ENCODE results near the gene MYOG.

The MYOG gene

DNA sequence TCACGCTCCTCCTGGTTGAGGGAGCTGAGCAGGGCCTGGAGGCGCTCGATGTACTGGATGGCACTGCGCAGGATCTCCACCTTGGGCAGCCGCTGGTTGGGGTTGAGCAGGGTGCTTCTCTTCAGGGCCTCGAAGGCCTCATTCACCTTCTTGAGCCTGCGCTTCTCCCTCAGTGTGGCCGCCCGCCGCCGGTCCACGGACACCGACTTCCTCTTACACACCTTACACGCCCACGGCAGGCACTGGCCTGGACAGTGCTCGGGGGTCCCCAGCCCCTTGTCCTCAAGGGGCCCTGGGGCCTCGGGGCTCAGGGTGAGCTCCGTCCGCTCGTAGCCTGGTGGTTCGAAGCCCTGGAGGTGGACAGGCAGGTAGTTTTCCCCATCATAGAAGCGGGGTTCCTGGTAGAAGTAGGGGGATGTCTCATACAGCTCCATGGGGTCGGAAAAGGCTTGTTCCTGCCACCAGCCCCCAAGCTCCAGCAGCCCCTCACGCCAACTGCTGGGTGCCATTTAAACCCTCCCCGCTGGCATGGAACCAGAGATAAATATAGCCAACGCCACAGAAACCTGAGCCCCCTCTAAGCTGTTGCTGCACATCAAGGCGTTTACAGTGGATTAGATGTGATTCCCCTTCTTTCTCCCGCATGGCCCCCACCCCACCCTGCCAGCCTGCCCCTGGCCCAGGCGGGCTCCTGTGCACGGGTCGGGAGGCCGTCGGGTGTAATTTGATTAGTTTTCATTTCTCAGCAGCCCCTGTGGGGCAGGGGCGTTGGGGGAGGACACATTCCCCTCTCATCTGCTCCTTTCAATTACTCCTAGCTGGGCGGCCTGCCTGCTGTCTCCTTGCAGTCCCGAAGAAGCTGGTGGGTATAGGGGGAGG lies at the start of gene MYOG:
Gene MYOG, minus strand, starts transcription at position 485 of the 879 bp plus-strand sequence. Its CDS starts 51 bp downstream, at position 434.
- DNase-seq, result no peak

DNA sequence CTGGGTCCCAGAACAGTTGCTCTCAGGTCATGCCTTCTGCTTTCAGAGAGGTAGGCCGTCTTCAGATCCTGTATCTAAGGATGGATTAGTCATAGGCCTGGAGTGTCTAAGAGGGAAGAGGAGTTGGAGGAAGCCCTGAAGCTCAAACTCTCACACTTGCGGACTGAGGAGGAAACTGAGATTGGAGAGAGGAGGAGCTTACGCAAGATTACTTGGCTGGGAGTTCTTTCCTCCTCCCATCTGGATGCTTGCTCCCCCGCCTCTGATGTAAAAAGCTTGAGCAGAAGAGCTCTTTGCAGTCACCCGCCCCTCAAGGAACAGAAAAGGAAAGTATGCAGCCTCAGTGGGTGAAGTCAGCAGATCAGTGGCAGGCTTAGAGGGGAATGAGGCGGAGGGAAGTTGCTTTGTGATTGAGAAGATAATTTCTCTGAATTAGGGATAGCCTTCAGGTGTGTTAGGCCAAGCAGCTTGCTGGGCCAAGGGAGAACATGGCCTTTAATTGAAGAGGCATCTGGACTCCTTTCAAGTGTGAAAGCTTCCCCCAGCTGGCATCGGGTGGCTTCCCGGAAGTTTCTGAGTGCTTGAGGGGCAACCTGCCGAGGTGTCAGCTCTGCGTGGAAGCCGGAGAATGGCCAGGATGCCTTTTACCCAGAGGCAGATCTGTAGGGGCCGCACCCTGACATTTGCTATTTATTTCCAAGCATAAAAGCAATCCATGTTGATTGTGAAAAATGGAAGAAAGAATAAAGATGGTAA lies 48.3 kb upstream of the MYOG start:
- DNase-seq, result peak in 1 of 2 donors; percentile 62

DNA sequence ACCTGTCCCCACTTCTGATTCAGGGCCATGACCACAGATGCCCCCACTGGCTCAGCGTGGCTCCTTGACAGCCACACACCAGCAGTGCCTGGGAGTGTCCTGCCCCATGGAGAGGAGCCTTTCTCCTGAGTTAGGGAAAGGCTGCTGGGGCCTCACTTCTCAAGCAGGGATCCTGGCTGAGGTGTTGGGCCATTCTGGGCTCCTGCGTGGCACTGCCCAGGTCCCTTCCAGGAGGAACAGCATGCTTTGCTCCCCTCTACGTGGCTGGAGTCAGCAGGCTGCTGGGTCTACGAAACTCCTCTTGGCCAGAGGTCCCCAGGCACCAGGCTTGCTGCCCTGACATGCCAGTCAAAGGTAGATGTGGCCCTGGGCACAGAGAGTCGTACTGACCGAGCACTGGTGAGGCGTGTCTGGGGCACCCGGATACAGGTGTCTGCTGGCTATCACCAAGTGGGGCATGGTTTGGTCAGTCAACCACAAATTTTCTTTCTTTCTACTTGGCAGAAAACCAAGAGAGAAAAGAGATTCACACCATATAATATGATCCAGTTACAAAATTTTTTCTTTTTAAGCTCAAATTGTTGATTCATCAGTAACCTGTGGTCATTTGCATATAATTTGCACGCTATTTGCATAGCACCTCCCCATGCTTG lies 45.9 kb upstream of the MYOG start:
- DNase-seq, result no peak

DNA sequence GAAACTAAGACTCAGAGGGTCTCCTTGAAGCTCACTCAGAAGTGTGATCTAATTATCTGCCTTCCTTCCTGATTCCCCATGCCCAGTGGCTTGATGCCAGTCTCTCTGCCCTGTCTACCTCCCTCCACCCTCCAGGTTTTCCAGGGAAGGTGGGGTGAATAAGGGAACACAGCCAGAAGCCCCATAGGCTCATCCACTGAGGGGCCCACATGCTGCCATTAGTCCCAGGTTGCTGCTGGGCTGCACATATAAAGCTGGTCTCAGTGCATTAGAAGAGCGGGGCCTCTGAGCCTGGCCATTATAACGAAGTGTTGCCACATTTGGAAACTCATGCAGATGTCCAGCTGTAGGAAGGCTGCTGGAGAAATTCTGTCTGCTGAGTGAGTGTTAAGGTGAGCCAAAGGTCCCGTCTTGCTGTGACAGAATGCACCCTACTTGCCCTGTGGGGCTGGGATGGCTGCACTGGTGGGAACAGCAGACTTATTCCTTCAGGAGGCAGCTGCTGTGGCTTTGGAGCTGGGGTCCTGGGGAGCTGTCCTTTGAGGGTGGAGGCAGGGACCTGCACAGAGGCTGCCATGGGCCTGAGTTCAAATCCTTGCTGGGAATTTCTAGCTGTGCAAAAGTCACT lies 44.7 kb upstream of the MYOG start:
- no peak for DNase-seq

DNA sequence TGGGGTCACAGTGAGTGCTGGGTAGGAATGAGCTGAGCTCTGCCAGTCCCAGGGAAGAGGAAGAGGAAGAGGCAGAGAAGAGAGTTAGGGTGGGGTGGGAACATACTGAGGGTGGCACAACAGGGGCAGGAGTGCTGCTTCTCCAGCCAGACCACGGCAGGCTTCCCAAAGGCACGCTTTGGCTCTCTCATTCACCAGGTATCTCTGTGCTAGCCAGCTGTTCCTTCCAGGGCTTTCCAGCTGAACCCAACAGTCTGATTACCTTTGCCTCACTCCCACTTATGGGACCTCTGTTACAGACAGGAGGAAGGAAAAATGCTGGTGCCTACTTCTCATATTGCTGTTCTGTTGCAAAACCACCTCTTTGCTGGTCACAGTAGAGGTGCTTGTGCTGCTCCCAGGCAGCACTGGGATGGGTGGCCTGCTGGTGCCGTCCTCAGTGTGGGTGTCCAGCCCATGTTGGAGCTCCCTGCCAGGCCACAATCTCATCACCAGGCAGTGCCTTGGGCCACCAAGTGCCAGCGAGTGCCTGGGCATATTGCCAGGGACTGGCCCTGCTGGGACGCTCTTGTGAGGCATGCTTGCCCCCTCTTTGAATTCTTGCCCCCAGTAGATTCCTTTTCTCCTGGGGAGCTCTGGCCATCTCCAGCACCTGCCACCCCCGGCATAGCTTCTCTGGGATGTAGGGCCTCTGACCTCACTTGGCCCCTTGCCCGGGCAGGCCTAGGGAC lies 43.9 kb upstream of the MYOG start:
- DNase-seq, result peak; percentile 86 to 92

DNA sequence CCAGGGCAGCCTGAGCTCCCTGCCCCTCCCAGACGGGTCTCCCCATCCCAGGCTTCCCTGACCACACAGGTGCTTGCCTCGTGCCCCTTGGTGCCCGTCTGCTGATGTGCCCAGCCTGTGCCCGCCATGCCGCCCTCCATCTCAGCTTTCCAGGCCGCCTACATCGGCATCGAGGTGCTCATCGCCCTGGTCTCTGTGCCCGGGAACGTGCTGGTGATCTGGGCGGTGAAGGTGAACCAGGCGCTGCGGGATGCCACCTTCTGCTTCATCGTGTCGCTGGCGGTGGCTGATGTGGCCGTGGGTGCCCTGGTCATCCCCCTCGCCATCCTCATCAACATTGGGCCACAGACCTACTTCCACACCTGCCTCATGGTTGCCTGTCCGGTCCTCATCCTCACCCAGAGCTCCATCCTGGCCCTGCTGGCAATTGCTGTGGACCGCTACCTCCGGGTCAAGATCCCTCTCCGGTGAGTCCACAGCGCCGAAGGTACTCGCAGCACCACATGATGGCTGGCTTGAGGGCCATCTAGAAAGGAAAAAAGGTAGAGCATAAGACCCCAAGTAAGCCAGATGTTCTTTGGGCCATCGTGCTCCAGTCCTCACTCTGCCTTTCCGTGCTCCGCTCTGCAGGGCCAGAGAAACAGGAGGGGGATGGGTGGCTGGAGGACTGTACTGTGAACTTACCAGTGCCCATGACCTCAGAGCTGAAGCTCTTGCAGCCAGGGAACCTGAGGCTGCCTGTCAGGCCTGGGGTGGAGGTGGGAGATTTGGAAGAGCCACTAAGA lies 43.1 kb upstream of the MYOG start:
- peak in 1 of 2 donors; percentile 60 for DNase-seq

DNA sequence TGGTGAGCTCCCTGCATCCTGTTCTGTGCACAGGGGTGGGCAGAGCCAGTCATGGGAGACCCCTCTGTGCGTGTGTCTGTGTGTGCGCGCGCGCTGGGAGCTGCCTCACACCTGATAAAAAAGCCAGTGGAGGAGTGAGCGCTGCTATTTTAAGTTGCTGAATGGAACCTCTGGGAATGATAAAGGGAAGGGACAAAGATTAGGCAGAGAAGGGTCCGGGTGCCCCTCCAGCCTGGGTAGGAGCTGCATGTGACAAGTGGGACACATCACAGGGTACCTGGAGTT lies 42.6 kb upstream of the MYOG start:
- no peak for DNase-seq

DNA sequence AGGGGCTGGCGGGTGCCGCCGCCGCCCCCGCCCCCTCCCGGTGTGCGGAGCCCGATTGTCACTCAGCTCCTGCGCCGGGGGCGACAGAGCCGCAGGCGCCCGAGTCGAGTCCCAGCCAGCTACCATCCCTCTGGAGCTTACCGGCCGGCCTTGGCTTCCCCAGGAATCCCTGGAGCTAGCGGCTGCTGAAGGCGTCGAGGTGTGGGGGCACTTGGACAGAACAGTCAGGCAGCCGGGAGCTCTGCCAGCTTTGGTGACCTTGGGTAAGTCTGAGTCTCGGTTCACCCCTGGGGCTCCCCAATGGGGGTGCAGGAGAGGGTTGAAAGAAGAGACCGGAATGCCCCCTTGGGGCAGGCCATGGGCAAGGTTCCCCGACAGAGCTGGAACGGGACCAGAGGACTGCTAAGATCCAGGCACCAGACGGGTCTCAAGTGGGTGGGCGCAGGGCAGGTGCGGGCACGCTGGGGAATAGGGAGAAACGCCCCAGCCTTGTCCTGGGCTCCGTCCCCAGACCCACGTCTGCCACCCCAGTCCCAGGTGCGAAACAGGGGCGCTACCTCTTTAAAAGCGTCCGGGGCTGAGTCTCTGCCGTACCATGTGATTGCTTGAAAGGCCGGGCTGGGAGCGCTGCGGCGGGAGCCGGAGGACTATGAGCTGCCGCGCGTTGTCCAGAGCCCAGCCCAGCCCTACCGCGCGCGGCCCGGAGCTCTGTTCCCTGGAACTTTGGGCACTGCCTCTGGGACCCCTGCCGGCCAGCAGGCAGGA lies 42.0 kb upstream of the MYOG start, which contains the start of gene ADORA1:
Gene ADORA1, plus strand, starts transcription at position 61 of the 765 bp plus-strand sequence. CDS start 1,116 bp downstream, outside the sequence.
- DNase-seq, result peak; percentile 80 to 82

DNA sequence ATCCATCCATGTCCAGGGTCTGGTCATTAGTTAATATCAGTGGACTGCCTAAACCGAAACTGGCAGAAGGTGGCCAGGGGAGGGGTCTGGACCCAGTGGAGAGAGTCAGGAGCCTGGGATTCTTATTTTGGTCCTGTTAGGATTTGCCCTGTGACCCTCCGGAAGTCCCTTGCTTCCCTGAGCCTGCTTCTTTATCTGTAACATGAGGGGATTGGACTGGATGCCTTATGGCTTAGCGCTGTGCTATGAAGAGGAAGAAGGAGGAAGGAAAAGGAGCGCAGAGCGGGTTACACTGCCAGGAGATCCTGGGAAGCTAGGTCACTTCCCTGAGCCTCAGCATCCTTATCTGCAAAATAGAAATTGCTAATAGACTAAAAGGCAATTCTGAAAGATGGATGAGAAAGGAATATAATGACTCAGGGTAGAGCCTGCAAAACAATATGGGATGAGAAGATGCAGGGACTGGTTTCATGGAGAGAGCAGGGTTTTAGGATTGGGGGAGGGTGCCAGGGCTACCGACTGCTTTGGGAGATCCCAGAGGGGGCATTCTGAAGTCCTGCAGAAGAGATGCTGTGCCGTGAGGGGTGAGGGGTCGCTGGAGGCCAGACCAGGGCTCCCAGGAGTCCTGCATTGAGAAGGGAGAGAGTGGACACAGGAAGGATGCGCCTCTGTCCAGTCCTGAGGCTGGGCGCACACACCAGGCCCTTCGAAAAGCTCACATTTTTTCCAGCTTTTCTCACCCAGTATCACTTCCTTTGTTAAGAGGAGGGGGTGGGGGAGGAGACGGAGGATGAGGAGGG lies 41.3 kb upstream of the MYOG start:
- no peak for DNase-seq

DNA sequence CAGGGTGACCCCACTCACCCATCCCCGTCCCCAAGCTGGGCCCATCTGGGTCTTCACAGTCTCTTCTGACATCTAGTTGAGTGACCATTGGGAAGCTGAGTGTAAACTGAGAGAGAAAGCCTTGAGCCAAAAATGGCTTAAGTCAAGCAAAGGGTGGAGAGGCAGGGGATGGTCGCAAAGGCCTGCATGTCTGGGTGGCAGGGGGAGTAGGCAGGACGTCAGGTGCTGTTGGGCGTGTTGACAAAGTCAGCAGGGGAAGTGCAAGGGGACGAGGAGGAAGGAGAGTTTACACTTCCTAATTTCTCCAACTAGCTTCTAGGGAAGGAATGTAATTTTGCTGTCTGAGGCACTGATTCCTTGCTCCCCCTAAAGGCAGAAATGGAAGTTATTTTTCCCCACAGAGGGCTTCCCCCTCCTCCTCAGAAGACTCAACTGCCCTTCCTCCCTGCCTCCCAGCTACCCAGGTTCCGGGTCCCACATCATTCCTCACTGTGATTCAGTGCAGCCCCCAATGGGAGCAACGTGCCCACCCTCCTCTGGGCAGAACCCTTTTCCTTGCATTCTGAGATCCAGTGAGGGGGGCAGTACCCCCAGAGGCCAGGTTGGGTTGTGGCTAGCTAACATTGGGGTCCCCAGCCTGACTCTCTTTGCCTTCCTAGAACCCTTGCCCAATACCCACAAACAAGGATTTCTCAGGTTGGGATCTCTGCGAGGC lies 40.5 kb upstream of the MYOG start:
- DNase-seq, result peak; percentile 36 to 70

DNA sequence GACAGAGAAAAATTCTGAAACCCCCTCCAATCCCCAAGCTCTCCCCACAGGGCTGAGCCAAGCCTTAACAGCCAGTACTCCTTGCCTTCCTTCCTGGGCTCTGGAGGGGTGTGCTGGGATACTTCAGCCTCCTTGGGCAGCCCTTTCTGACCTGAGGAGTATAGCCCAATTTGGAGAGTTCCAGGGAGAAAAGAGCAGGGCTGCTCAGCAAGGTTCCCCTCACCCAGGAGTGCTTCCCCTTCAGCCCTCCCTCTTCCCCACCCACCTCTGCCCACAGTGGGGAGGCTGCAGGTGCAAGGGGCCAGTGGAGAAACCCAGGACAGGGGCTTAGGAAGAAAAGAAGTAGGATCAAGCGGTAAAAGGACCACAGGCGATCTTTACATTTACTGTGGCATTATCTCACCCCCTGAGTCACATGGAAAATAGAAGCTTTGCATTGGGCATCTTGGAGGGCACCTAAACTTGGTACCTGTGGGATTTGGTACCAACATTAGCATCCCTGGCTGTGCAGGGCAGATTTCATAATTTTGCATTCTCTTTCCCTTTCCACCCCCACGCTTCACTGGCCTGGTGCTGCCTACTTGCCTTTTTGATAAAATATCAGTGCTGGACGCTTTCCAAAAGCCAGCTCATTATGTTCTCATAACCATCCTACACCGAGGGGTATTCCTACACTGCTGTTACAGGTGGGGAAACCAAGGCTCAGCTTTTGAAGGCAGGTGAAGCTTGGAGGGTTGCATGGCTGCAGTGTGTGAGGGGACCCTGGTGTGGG lies 38.9 kb upstream of the MYOG start:
- DNase-seq, result no peak

DNA sequence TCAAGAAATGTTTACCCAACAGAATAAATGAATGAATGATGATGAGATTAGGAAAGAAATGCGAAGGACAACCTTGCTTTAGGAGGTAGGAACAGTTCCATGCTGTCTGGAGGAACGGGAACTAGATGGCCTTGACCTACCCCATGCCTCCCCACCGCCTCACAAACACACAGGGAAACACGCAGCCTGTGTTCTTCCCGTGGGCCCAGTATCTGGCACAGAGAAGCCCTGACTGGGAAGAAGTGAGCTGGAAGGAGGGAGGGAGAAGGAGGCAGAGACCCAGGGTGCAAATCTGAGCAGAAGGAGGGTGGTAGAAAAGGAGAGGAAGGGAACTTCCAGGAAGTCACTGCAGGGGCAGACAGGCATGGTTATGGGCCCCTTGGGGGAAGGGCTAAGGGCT lies 38.2 kb upstream of the MYOG start:
- no peak for DNase-seq

DNA sequence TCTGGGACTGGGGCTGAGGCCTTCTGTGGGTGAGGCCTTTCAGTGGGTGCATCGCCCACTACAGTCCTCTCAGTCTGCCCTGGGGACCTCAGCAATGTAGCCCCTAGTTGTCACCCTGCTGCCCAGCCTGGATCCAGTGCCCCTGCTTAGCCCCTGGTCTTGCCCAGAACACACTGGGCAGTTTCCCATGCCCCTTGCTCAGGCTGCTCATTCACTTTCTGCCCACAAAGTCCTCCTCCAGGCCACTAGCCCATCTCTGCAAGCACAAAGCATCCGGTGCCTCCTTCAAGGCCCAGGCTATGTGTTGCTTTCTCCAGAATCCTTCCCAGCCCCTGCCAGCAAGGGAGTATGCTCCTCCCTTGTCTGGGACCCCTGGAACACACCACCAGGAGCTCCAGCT lies 36.3 kb upstream of the MYOG start:
- no peak for DNase-seq

DNA sequence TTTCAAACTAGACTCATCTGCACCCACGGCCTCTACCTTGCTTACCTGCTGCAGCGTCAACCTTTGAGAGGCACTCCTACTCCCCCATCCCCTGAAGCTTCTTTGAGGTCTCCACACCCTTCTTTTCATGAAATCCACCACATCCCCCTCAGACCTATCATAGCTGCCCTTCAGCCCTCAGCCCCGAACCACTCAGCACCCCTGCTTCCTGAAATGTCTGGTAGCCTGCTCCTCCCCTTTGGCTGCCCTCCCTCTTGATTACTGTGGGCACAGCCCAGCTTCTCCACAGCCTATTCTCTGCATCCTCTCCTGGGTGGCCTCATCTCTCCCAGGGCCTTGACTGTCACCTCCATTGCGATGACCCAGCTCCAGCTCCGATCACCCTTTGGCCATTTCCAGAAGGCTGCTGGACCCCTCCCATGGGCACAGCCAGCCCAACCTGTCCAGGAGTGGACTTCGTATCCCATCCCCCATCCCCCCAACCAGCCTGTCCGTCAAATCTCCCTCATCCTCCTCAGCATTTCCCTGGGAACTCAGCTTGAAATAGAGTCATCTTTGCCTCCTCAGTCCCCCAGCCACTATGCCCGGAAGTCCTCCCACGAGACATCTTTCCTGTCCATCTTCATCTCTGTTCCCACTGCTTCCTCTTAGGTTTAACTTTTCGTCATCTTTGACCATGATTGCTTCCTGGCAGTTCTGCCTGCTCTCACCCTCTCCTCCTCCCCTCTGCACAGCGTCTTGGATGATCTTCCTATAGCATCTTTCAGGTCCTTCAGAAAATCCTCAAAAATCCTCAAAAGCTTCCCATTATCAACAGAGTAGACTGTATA lies 35.6 kb upstream of the MYOG start:
- DNase-seq, result no peak

DNA sequence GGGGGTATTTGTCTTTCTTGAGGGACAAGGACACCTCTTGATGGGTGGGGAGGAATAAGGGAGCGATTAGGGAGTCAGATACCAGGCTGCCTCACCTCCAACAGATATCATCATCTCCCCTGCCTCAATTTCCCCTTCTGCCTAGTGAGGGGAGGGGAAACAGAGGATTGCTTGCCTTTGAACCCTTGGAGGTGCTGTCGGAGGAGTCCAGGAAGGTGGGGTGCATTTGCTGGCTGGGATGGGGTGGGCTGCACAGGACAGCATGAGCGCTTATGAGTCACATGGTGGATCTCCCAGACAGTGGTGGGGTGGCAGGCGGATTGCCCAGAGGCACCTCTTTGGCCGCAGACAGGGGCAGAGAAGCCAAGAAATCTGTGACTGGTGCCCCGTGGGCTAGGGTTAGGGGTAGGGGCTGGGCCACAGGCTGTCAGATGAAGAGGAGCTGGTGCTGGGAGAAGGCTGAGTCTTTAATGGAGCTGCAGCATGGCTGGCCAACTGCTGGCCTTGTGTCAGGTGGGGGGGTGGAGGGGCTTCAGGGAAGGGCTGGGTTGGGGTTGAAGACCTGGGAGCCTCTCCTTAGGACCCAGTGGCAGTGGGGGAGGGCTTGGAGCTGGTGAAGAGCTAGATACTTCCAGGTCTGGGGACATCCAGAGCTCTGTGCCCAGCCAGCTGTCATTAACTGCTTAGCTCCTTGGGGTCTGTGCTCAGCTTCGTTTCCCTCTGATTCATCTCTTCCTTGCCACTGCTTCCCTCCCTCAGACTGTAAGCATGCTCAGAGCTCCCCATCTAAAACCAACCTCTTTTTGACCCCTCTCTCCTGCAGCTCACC lies 34.7 kb upstream of the MYOG start:
- no peak for DNase-seq
